Hepatocyte (in vitro differentiated cells): ENCODE measurements around the gene NEDD4L.

Experiments used
- CTCF ChIP-seq: fragments of 200-600 bp; sonication (generic); IDR thresholded peaks from 2 replicates; pipeline ENCODE4 v1.5.1; 2016; ENCODE audit warnings: antibody characterized with exemption, mild to moderate bottlenecking; ENCODE audit not compliant: poor library complexity
- EZH2 ChIP-seq: fragments of 200-600 bp; sonication (generic); IDR thresholded peaks from 2 replicates; pipeline ENCODE4 v1.6.1; 2016; ENCODE audit warnings: antibody characterized with exemption, mild to moderate bottlenecking, borderline replicate concordance
- EZH2phosphoT487 ChIP-seq: fragments of 200-600 bp; sonication (generic); IDR thresholded peaks from one replicate; pipeline ENCODE4 v1.6.1; 2018; ENCODE audit warnings: antibody characterized with exemption, mild to moderate bottlenecking, low read depth, moderate library complexity; ENCODE audit not compliant: unreplicated experiment, severe bottlenecking

- TF ChIP-seq CTCF (no peak), EZH2phosphoT487 (no peak), EZH2 (no peak)
These were observed 209.3 kb downstream of the NEDD4L start for GRCh38 chr18:58253318-58253717.
